ENCODE data around the gene FASTKD1.
"Not testable (repeated sequence)": the region's sequence is repeated elsewhere in the genome, so short reads cannot be mapped to it uniquely, and the experiment has no call there.

FASTKD1 gene

DNA sequence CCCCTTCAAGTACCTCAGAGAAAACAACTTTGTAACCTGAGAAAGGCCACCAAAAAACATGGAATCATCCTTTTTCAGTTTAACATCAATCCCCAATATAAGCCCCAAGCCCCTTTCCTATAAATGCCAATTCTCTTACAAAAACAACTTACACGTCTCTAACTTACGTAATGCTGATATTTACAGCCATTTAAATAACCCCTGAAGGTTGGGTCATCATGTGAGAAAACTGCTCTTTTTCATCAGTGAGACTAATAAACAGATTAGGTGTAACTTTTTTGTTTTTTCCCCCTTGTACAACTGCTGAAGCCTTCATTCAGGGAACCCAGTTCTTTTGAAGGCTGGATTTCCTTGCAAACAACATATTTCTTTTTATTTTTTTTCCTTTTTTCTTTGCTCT lies 3.7 kb downstream of the FASTKD1 start:
- DNase-seq (ENCODE audit: low read depth), result no peak

DNA sequence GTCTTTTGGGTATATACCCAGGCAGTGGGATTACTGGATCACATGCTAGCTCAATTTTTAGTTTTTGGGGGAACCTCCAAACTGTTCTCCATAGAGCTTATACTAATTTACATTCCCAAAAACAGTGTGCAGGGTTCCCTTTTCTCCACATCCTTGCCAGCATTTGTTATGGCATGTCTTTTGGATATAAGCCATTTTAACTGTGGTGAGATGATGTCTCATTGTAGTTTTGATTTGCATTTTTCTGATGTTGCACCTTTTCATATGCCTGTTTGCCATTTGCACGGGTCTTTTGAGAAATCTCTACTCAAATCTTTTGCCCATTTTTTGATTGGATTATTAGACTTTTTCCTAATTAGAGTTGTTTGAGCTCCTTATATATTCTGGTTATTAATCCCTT lies 8.0 kb downstream of the FASTKD1 start:
- DNase-seq (ENCODE audit: low read depth), result no peak

DNA sequence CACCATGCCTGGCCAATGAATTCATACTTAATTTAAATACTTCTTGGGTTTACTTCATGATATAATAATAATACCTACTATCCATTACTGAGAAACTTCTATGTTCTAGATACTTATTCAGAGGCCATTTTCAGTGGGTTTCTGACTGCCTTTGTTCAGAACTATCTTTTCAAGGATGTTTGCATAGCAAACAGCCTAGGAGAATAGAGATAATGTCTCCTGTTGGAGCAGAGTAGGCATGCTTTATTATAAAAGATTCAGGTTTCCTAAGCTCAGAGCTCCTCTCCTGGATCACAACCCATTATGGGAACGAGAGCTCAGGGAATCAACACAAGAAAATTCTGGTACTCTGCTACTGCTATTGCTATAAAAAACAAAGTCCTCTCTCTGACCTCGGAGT lies 11.1 kb downstream of the FASTKD1 start:
- DNase-seq (ENCODE audit: low read depth), result no peak

DNA sequence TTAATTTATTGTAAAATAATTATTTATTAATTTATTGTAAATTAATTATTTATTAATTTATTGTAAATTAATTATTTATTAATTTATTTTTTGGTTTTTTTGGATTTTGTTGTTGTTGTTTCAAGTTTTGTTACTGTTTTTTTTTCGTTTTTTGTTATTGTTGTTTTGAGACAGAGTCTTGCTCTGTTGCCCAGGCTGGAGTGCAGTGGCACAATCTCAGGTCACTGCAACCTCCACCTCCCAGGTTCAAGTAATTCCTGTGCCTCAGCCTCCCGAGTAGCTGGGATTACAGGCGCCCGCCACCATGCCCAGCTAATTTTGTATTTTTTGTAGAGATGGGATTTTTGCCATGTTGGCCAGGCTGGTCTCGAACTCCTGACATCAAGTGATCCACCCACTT lies 11.6 kb downstream of the FASTKD1 start:
- not testable (repeated sequence) for DNase-seq (ENCODE audit: low read depth)

DNA sequence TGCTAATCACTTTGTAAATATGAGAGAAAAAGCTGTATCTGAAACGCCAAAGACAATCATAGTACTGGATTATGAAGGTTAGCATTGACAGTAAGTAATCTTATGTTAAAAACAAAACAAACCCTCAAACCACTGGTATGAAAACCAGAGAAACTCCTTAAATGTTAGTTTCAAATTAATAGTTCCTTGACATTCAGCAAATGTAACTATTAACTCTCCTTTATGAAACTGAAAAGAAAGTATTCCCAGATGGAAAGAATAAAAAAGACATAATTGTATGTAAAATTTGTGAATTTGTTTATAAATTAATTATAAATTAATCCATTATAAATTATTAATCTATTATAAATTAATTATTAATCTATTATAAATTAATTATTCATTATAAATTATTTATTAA lies 12.3 kb downstream of the FASTKD1 start:
- no peak for DNase-seq (ENCODE audit: low read depth)

GRCh38 chr2:169546756-169547155 lies 26.9 kb downstream of the FASTKD1 start:
- DNase-seq (ENCODE audit: low read depth), result no peak

DNA sequence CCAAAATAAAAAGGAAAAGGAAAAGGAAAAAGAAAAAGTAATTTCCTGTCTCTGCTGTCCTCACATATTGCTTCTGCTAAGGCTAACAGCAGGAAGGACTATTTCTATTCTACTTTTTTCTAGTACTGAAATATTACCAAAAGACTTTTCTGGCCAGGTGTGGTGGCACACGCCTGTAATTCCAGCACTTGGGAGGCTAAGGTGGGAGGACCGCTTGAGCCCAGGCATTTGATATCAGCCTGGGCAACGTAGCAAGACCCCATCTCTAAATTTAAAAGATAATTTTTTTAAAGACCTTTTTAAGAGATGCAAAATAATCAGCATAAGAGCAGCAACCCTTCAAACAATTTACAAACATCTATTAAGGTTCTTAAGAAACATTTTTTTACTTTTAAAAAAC lies 31.2 kb downstream of the FASTKD1 start:
- DNase-seq (ENCODE audit: low read depth), result no peak

DNA sequence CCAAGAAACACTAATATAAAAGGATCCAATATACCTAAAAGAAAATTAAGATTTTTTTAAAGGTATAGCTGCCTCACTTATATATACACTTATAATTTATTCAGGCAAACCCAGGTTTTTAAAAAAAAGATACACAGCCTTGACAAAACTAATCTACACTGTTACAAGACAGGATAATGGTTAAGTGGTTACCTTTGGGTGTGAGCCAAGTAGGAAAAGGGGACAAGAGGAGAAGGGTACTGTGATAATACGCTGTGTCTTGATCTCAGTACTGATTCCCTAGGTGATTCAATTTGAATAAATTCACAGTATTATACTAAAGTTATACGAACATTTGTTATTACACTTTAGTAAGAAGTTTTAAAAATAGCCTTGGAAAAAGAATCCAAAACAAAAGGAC lies 33.5 kb downstream of the FASTKD1 start:
- DNase-seq (ENCODE audit: low read depth), result no peak

- DNase-seq (ENCODE audit: low read depth), result not testable (repeated sequence)
Measured at GRCh38 chr2:169539460-169539859, 34.2 kb downstream of the FASTKD1 start.

- DNase-seq (ENCODE audit: low read depth), result peak; percentile 34
Measured at GRCh38 chr2:169528271-169528701, 45.4 kb downstream of the FASTKD1 start.

DNA sequence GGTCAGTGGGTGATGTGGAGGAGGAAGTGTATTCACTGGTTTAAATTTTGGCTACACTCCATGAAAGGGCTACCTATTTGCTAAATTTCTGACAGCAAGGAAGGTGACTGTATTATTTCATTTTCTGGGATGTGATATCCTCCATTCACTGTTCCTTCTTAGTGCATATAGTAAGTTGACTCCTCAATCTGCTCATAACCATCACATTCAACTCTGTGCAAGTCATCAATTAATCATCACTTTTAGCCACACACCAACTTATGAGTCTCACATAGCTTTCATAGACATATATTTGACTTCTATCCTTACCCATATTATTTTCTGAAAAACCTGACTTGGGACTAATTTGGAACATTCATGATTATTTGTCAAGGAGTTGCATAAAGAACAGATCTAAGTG lies 47.2 kb downstream of the FASTKD1 start:
- DNase-seq (ENCODE audit: low read depth), result no peak

GRCh38 chr2:169525434-169525833 lies 48.2 kb downstream of the FASTKD1 start:
- no peak for DNase-seq (ENCODE audit: low read depth)

DNA sequence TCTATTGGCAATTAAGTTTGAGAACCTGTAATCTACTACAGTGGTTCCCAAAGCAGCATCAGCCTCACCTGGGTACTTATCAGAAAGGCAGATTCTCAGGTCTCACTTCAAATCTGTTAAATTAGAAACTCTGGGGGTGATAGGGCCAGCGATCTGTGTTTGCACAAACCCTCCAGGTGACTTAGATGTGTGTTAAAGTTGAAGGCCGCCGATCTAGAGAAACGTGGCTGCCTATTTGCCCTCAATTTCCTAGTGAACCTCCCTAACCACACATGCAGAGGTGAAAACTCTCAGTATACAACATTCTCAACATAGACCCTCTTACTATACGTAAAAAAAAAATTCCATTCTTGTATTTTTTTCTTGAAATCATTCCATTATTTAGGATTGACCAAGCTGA lies 50.0 kb downstream of the FASTKD1 start:
- DNase-seq (ENCODE audit: low read depth), result no peak

- DNase-seq (ENCODE audit: low read depth), result no peak
Measured at GRCh38 chr2:169520896-169521295, 52.8 kb downstream of the FASTKD1 start.

DNA sequence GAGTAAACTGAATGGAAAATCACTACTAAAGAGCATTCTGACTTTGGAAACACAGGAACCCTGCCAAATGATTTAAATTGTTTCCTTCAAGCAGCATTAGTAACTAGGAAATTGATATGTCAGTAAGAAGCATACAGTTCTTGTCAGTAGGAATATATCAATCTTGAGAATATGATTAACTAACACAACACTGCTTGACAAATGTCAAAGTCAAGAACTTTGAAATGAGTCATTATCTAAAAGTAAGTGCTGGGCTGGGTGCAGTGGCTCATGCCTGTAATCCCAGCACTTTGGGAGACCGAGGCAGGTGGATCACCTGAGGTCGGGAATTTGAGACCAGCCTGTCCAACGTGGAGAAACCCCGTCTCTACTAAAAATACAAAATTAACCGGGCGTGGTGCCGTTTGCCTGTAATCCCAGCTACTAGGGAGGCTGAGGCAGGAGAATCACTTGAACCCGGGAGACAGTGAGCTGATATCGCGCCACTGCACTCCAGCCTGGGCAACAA lies 57.1 kb downstream of the FASTKD1 start:
- DNase-seq (ENCODE audit: low read depth), result not testable (repeated sequence)

DNA sequence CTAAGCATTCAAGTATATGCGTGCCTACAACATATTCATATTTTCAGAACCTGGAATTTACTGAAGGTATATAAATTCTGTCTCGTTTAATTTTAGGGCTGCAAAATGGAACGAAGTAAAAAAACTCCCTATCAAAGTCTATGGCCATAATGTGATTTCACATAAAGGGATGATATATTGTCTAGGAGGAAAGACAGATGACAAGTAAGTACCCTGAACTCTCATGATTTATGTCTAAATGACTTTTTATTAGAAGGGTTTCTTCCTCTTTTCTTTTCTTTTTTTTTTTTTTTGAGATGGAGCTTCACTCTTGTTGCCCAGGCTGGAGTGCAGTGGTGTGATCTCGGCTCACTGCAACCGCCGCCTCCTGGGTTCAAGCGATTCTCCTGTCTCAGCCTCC lies 58.9 kb downstream of the FASTKD1 start:
- not testable (repeated sequence) for DNase-seq (ENCODE audit: low read depth)

DNA sequence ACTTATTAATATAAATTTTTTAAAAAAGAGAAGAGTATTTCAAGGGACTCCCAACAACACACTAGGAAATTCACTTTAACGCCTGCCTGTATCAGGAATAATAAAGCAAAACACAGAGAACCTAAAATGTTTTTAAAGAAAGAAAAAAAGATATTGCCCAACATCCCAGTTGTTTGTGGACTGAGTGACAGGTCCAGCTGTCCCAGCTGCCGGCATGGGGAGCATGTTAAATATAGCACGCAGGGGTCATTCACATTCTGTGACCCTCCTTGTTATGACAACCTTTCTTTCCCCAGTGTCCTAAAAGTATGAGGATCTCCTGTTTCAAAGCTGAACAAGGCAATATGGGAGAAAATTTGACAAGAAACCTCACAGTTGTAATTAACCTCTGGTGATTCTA lies 59.7 kb downstream of the FASTKD1 start:
- DNase-seq (ENCODE audit: low read depth), result no peak

DNA sequence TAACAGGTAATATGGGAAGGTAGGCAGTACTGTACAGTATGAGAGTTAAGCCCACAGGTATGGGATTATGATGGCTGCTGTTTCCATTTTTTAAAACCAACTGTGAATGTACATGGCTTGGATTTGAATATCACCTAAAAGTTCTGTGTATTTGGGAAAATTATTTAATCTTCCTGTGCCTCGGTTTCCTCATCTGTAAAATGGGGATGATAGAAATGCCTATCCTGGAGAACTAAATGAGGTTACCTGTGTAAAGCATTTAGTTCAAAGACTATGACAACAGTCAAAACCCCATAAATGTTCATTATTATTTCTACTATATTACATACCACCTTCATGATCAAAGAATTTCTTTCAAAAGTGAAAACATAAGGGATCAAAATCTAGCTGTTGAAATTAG lies 60.6 kb downstream of the FASTKD1 start:
- DNase-seq (ENCODE audit: low read depth), result no peak

DNA sequence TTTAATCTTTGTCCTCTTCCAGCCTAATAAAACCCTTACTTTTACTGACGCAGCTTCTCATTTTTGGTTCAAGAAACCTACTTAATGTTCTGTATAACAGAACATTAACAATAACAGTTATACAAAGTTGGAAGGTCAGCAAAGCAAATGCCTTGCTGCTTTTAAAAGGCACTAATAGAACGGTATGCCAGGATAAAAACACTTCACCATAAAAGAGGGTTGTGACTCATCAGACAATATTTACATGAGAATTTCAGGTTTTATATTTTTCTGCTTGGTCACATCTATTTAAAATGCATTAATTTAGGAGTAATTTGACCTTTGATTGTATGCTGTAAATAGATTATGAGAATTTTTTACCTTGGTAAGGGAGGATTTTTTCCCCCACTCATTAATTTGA lies 61.1 kb downstream of the FASTKD1 start:
- no peak for DNase-seq (ENCODE audit: low read depth)

GRCh38 chr2:169511818-169512217 lies 61.8 kb downstream of the FASTKD1 start:
- no peak for DNase-seq (ENCODE audit: low read depth)

GRCh38 chr2:169510496-169510895 lies 63.2 kb downstream of the FASTKD1 start:
- no peak for DNase-seq (ENCODE audit: low read depth)

DNA sequence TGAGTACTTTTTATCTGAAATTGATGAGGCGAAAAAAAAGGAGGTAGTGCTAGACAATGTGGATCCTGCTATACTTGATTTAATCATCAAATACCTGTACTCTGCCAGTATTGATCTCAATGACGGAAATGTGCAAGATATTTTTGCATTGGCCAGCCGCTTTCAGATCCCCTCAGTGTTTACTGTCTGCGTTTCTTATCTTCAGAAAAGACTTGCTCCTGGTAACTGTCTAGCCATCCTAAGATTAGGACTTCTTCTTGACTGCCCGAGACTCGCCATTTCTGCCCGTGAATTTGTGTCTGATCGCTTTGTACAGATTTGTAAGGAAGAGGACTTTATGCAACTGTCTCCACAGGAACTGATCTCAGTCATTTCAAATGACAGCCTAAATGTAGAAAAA lies 63.7 kb downstream of the FASTKD1 start:
- no peak for DNase-seq (ENCODE audit: low read depth)

GRCh38 chr2:169509298-169509885 lies 64.3 kb downstream of the FASTKD1 start, which contains the start of gene KLHL41:
Gene KLHL41, plus strand, starts transcription at chr2:169509702. Its CDS starts 77 bp downstream, at chr2:169509779.
- DNase-seq (ENCODE audit: low read depth), result no peak

GRCh38 chr2:169507698-169508097 lies 66.0 kb downstream of the FASTKD1 start:
- no peak for DNase-seq (ENCODE audit: low read depth)

Measured in stimulated activated CD8-positive, alpha-beta memory T cell treated with anti-CD3 and anti-CD28 coated beads, Interleukin-12 subunit alpha, Interleukin-12 subunit beta, amount 100 ng/mL, for 4 hours (primary cell).